ENCODE measurements around the gene OTUB1.

DNA sequence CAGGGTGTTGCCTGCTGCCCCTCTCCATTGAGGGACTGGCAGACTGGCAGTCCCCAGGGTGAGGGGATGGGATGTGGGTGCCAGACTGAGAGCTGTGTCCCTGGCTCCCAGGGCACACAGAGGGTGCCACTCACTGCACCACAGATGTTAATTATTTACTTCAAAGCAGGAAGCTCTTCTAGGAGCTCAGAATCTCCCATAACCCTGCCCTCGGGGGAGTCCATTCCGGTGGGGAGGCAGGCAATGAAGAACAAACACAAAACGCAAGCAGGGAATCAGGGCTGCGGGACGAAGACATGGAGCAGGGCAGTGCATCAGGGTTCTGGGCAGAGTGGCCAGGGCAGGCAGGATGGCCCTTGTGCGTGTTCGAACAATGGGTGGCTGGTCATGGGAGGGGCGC lies 25.1 kb downstream of the OTUB1 start:
- TF ChIP-seq, protein P1, sequence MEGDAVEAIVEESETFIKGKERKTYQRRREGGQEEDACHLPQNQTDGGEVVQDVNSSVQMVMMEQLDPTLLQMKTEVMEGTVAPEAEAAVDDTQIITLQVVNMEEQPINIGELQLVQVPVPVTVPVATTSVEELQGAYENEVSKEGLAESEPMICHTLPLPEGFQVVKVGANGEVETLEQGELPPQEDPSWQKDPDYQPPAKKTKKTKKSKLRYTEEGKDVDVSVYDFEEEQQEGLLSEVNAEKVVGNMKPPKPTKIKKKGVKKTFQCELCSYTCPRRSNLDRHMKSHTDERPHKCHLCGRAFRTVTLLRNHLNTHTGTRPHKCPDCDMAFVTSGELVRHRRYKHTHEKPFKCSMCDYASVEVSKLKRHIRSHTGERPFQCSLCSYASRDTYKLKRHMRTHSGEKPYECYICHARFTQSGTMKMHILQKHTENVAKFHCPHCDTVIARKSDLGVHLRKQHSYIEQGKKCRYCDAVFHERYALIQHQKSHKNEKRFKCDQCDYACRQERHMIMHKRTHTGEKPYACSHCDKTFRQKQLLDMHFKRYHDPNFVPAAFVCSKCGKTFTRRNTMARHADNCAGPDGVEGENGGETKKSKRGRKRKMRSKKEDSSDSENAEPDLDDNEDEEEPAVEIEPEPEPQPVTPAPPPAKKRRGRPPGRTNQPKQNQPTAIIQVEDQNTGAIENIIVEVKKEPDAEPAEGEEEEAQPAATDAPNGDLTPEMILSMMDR (conservative IDR thresholded peaks at IDR 0.05; ENCODE audit: low read depth, low read length) = no peak
- no peak for TF ChIP-seq EZH2 (IDR thresholded peaks at IDR 0.05; ENCODE audit: borderline replicate concordance, low read depth, low read length, poor library complexity, severe bottlenecking)

Data from A673 (cell line).